HEK293T (cell line): ENCODE measurements around the gene AGBL5.
A peak's percentile ranks its signal among the peaks of the same experiment; 100 is the strongest.

Source experiments
- ARNT ChIP-seq: fragments of 450-650 bp; IDR thresholded peaks from 2 replicates; pipeline ENCODE4 v1.6.1; 2017; ENCODE audit warnings: mild to moderate bottlenecking
- BHLHE40 ChIP-seq: fragments of 450-650 bp; IDR thresholded peaks from 2 replicates; pipeline ENCODE4 v1.6.1; 2016; ENCODE audit warnings: mild to moderate bottlenecking, moderate library complexity, borderline replicate concordance
- FOXK2 ChIP-seq: fragments of 450-650 bp; IDR thresholded peaks from 2 replicates; pipeline ENCODE4 v1.6.1; 2016; ENCODE audit warnings: mild to moderate bottlenecking
- FOXM1 ChIP-seq: fragments of 450-650 bp; IDR thresholded peaks from 2 replicates; pipeline ENCODE4 v1.6.1; 2017; ENCODE audit warnings: mild to moderate bottlenecking, borderline replicate concordance
- HDGF ChIP-seq: fragments of 450-650 bp; IDR thresholded peaks from 2 replicates; pipeline ENCODE4 v1.6.1; 2017; ENCODE audit warnings: antibody characterized with exemption, borderline replicate concordance
- L3MBTL2 ChIP-seq: fragments of 450-650 bp; conservative IDR thresholded peaks from 2 replicates; pipeline ENCODE4 v1.6.1; 2016; ENCODE audit warnings: mild to moderate bottlenecking
- LEF1 ChIP-seq: fragments of 450-650 bp; IDR thresholded peaks from 2 replicates; pipeline ENCODE4 v1.6.1; 2017; ENCODE audit warnings: mild to moderate bottlenecking, borderline replicate concordance
- NFRKB ChIP-seq: fragments of 450-650 bp; IDR thresholded peaks from 2 replicates; pipeline ENCODE4 v1.6.1; 2016; ENCODE audit warnings: mild to moderate bottlenecking, moderate library complexity
- SP1 ChIP-seq: fragments of 450-650 bp; IDR thresholded peaks from 2 replicates; pipeline ENCODE4 v1.6.1; 2017
- SUZ12 ChIP-seq: fragments of 450-650 bp; IDR thresholded peaks from 2 replicates; pipeline ENCODE4 v1.6.1; 2016; ENCODE audit warnings: mild to moderate bottlenecking
- TARDBP ChIP-seq: fragments of 450-650 bp; IDR thresholded peaks from 2 replicates; pipeline ENCODE4 v1.6.1; 2016
- ZNF384 ChIP-seq: fragments of 450-650 bp; IDR thresholded peaks from 2 replicates; pipeline ENCODE4 v1.6.1; 2016

DNA sequence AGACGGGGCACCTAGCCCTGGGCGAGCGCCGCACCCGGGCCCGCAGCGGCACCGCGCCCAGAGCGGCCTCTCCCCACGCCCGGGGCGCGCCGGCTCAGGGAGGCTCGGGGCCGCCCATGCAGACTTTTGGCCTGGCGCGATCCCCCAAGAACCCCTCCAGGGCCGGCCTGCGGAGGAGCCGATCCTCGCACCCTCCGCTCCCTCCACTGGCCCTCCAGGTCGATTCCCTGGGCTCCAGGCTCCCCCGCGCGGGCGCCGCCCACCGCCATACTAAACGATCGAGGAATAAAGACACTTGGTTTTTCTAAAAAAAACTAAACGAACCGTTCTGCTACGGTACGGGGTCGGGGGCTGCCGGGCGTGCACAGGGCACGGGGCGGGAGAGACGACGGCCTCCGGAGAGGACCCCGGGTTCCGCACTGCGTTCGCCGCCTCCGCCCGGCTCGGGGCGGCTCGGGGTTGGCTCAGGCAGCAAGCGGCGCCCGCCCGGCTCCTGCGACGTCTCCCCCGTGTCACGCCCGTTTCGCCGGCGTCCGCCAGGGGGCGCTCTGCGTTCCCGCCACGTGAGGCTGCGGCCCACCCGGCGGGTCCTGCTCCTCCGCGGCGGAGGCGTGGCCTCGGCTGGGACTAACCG, 34.7 kb downstream of the AGBL5 start:
- TF ChIP-seq SP1 (no peak), FOXM1 (no peak), ZNF384 (no peak), NFRKB (no peak), LEF1 (no peak), BHLHE40 (no peak), HDGF (no peak), L3MBTL2 (peak; percentile 63), FOXK2 (no peak), SUZ12 (no peak), ARNT (peak; percentile 47; the same call in 1 of the 2 replicates), TARDBP (no peak)
